NB4 (cell line): ENCODE results near the gene ELP2.

Experiments
- CTCF ChIP-seq: IDR thresholded peaks from one replicate; pipeline ENCODE4 v1.5.1; 2012; ENCODE audit warnings: low read depth, low read length
- MAX ChIP-seq: IDR thresholded peaks from 2 replicates; pipeline ENCODE4 v1.6.1; 2011; ENCODE audit warnings: low read depth, low read length
- MYC ChIP-seq: IDR thresholded peaks from 2 replicates; pipeline ENCODE4 v1.6.1; 2011; ENCODE audit warnings: low read depth, low read length
- POLR2A ChIP-seq: IDR thresholded peaks from 2 replicates; pipeline ENCODE4 v1.6.1; 2011; ENCODE audit warnings: mild to moderate bottlenecking; ENCODE audit not compliant: insufficient read length; ENCODE audit errors: extremely low read depth

GRCh38 chr18:36186461-36187192, 56.9 kb downstream of the ELP2 start:
- TF ChIP-seq CTCF (no peak), POLR2A (no peak), MYC (no peak), MAX (no peak)
